H1 (cell line): ENCODE measurements around the gene SSUH2.

Source experiments
- CTCF ChIP-seq, 3 experiments: IDR thresholded peaks; 1 replicate in 2 of 3; 2 replicates in 1 of 3; pipeline versions ENCODE4 v1.5.1 to v1.6.1; 2011; ENCODE audit warnings: low read length in 3 of 3, mild to moderate bottlenecking in 3 of 3, inconsistent platforms in 2 of 3, low read depth in 1 of 3, moderate library complexity in 1 of 3; ENCODE audit not compliant: insufficient read depth in 1 of 3; ENCODE audit errors: control extremely low read depth in 1 of 3
- EZH2 ChIP-seq: fragments of 200-600 bp; sonication (generic); IDR thresholded peaks from 2 replicates; pipeline ENCODE4 v1.7.1; 2012; ENCODE audit warnings: low read depth, mild to moderate bottlenecking, moderate library complexity, low read length, inconsistent platforms; ENCODE audit not compliant: severe bottlenecking
- JUND ChIP-seq: IDR thresholded peaks from 2 replicates; pipeline ENCODE4 v1.6.1; 2011; ENCODE audit warnings: mild to moderate bottlenecking, improper control_type of control experiment, low read length

DNA sequence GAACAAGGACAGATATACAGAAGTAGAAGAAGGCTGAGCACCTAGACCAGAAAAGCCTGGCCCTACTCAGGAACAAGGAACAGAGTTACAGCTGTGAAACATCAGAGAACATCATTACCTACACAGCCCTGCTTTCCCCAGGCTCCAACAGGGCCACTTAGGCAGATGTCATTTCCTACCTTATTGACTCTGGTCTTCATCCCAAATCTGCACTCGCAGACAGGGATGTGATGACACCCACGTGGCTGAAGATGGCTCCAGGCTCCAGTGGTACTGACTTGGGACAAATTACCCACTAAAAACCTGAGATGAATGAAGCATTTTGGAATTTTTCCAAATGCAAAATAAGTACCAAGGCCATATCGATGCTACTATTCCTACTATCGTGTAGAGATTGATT, 18.0 kb upstream of the SSUH2 start:
- TF ChIP-seq JUND (no peak), CTCF (IDR thresholded peaks at IDR 0.05; ENCODE audit: control extremely low read depth in 1 of 3, insufficient read depth in 1 of 3, low read depth in 1 of 3, low read length in 3 of 3) (no peak), EZH2 (no peak)
